Suppressor macrophage treated with lipopolysaccharide for 1 hour (primary cell): Measurements from ENCODE around the gene KCNQ1OT1.

Experiments used
- DNase-seq, 3 donors: peaks; one replicate each; pipeline ENCODE4 v3.0.0-alpha.2; 2020 to 2022

KCNQ1OT1 gene

DNA sequence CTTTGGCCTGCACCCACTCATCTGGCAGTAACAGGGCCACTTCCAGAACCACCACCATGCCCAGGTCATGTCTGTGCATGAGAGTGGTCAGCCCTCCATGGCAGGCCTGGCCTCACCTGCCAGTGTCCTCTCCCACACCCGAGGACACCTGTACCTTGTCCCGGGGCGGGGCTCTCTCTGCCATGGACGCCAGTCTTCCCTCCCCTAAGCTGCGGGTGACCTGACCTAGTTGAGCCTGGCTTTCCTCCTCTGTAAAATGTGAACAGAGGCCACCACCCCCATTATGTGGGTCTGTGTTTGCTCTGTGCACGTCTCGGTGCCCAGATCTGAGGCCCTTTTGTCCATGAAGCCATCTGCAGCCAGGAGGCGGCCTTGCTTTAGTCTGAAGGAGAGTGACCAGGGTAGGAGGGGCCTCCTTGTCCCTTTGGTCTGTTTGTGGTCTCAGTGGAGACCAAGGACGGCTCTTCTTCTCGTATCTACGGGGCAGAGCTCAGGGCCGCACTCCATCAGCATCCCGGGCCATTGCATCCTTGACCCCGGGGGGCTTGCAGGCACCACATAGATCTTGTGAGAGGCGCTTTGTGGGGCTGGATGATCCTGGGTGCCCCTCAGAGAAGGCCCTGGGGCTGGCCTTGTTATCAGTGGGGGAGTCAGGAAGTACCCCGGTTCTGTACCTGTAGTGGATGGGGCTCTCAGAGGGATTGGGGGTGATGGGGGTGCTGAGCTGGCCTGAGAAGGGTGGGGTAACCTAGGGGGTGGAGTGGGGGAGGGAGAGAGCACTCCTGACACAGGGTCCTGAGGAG, 133.4 kb downstream of the KCNQ1OT1 start:
- DNase-seq = no peak

DNA sequence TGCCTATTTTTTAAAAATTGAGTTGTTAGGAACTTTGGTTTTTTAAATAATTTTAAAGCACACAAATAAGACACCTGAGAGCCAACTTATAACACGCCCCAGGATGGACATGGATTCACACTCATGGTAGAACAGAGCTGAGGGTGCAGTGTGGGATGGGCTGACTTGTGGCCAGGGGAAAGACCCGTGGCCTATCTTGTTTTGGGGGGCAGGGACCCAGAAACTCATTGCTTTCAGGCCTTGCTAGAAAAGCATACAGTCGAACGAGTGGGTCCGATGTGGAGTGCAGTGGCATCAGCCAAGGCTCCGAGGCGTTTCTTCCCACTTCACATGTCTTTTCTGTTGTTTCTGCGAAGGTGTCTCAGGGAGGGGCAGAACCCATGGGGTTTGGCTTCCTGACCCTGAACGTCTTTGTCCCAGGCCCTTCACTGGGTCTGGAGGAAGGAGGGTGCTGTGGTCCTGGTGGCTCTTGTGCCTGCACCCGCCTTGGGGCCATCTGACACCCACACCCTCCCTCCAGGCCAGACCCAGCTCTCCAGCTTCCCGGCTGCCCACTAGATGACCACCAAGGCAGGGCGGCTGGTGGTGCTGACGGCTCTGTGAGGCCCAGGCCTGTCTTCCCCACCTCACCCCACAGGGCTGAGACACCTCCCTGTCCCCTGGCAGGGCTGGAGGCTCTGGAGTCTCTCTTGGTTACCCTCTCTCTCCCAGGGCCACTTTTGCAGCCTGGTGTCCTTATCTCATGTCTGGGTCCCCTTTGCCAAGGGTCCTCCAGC, 134.2 kb downstream of the KCNQ1OT1 start:
- DNase-seq = no peak

DNA sequence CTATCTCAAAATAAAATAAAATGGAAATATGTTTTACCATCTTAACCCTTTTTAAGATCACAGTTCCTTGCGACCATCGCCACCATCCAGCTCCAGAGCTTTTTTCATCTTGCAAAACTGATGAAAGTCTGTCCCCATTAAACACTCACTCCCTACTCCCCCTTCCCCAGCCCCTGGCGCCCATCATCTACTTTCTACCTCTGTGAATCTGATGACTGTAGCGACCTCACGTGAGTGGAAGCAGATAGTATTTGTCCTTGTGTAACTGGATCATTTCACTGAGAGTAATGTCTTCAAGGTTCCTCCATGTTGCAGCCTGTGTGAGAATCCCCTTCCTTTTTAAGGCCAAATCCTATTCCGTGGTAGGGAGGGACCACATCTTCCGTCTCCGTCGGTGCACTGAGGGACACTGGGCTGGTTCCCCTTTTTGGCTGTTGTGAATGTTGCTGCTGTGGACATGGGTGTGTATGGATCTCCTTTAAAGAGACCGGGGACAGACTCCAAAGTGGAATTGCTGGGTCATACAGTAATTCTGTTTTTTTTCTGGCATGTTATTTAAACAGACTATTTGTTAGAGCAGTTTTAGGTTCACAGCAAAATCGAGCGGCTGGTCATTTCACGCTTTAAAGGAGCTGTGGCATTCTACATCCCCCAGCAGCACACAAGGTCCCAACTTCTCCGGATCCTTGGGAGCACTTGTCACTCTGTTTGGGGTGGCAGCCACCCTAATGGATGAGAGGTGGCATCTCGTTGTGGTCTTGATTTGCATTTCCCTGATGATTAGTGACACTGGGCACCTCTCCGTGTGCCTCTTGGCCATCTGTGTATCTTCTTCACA, 135.0 kb downstream of the KCNQ1OT1 start:
- peak in 2 of 3 donors; percentile 14 to 26 for DNase-seq

DNA sequence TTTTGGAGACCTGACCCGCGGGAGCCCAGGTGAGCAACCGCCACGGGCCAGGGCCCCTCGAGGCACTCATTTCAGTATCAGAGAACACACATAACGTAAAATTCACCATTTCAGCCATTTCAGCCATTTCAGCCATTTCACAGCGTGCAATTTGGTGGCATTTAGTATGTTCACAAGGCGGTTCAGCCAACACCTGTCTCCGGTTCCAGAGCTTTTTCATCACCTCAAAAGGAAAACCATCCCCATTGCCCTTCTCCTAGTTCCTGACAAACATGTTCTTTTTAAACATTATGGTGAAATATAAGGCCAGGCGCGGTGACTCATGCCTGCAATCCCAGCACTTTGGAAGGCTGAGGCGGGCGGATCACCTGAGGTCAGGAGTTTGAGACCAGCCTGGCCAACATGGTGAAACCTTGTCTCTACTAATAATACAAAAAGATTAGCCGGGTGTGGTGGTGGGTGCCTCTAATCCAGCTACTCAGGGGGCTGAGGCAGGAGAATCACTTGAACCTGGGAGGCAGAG, 135.7 kb downstream of the KCNQ1OT1 start:
- DNase-seq = no peak

DNA sequence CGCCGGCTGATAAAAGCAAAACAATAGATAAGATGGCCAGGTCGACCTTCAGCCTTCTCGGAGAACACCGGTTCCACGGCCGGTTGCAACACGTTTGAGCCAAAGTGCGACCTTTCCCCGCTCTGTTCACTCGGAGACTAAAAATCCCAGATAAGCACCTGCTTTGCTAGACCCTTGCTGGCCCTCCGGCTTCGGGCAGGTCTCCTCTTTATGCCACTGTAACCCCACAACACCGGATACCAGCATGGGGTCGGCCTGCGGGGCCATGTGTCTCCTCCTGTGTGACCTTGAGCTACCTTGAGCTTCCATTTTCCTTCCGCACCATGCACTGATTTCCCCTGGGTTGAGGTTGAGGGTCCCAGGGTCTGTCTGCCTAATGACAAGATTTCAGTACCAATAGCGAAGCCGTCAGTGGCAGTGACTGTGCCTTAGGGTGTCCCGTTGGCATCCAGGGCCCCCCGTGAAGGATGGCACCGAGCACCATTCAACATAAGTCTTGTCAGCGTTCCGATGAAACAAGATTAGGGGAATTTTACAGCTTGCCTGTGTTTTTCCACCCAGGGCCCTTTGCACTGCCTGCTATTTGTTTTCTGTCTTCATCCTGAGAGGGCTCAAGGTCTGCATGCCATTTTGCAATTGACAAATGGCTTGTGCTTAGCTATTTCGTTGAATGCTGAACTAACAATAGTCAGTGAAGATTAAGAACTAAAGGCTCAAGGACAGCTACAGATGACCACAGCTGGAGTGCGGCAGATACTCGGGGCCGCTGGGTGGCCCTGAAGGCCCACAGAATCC, 136.4 kb downstream of the KCNQ1OT1 start:
- DNase-seq = no peak

DNA sequence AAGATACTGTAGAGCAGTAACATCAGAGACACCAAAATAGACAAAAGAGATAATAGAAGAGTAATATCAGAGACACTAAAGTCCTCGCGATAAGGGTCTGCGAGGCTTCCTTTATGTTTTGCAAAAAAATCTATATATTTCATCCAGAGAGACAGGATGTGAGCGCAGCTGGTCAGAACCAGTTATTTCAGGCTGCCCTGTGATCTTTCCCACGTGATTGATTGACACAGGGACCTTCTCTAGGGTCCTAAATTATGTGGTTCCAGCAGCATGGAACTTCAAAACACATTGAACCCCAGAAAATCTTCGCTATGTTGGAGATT, 136.9 kb downstream of the KCNQ1OT1 start:
- DNase-seq = no peak

DNA sequence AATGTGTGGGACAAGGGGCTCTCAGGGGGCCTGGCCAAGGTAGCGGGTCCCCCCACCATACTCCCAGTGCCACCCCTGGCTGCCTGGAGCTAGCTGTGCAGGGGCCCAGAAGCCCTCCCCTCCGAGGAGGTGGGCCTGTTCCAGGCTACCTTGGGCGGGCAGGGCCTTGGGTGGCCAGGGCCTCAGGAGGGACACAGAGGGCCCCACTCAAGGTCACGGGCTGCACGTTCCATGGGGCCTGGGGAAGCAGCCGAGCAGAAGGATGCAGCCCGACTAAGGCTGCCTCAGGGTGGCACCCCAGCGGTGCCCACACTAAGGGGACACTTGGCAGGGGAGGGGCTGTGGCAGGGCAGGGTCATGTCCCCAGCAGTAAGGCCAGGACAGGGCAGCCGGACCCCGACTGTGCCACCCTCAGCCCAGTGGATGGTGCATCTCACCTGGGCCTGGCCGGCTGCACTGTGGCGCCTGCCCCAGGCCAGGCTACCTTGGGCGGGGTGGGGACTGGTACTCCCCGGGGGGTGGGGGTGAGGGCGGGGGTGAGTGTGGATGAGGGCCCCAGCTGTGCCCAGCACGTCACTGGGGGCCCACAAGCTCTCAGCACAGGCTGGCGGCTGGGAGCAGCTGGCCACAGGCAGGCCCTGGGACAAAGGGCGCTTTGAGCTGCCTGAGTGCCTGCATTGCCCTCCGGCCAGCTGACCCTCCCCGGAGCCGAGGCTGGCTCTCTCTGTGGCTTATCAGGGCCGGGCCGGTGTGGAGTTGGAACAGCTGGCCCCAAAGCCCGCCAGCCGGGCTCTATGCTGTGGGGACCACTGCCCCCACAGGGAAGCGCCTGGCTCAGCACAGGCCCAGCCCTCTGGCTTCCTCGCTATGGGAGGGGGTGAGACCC, 137.9 kb downstream of the KCNQ1OT1 start:
- DNase-seq = no peak

DNA sequence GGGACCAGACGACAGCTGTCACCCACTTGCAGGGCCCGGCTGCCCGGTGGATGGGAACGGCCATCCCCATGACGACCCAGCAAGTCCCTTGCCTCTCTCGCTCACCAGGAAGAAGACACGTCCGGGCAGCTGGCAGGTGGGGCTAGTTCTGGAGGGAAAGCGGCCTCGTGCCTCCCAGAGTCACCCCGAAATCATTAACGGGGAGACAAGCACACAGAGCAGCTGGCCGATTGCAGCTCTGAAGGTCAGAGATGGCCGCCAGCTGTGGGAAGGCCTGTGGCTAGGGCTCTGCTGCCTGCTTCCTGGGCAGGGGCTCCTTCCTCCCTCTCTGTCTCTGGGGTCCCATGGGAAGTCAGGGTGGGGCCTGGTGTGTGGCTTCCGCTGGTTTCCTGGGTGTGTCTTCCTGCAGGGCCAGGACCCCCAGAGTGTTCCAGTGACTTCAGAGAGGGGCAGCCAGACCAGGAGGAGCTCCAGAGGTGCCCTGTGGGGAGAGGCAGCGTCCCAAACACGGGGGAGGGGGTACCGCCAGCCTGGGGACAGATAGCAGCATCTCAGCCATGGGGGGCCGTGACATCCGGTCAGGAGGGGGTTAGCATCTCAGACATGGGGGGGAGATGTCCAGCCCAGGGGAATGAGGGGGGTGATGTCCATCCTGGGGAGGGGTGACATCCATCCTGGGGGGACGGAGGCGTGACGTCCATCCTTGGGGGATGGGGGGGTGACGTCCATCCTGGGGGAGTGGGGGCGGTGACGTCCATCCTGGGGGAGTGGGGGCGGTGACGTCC, 140.1 kb downstream of the KCNQ1OT1 start:
- DNase-seq = no peak

DNA sequence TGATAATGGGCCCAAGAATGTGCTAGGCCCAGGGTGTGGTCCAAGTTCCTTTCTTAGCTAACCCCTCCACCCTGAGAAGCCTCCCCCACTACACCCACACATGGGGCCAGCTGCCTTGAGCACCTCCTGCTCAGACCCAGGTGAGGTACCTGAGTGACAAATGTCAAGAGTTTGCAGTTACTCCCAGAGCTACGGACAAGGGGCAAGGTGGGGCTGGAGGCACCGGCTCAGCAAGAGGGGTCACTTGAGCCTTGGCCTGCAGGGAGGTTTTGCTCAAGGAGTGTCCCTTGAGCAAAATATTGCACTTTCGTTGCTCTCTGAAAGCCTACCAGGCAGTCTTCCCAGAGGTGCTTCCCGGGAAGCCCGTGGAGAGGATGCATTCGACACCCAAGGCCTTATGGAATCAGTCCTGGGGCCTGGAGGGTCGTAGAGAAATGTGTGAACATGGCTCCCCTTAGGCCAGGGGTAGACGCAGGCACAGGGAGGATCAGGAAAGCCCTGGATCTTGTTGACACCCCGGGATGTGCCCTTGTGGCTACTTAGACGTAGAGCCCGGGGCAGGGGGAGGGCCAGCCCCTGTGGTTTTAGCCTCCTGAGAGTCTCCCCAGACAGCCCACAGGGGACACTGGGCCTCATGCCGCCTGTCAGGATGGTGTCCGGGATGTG, 140.8 kb downstream of the KCNQ1OT1 start:
- DNase-seq = no peak

DNA sequence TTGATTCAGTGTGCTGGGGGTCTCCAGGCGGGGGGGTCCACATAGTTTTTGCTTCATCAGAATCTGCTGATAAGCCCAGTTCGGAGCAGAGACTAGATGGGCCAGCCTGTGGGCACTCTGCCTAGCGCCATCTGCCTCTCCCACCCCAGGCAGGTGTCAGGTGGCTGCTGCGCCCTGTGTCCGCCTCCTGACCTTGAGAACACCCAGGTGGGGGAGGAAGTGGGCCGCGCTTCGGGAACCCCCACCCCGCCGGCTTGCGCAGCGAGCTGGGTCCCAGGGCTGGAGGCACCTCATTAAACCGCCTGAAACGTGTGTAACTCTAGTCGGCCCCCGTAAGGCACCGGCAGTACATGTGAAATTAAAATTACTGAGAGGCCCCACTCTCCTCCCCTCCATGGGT, 141.4 kb downstream of the KCNQ1OT1 start:
- no peak for DNase-seq
